Tibial artery (tissue), 4 donors: ENCODE measurements around the gene PPM1B.
"Not testable (repeated sequence)": the region's sequence is repeated elsewhere in the genome, so short reads cannot be mapped to it uniquely, and the experiment has no call there.

Experiments
- DNase-seq, 2 donors: peaks; one replicate each; pipeline ENCODE4 v3.0.0-alpha.2; 2019
- H3K27ac ChIP-seq, 2 donors: fragments of 200-600 bp; sonication (generic) in 1 of 2; 1 replicate in 1 of 2; 2 replicates in 1 of 2; pipeline ENCODE4 v1.5.1; 2018 to 2019; ENCODE audit warnings: mild to moderate bottlenecking in 1 of 2
- H3K27me3 ChIP-seq, 2 donors: fragments of 200-600 bp; sonication (generic) in 1 of 2; one replicate each; pipeline versions ENCODE4 v1.5.1 to v1.6.0; 2016 to 2019
- H3K36me3 ChIP-seq, 3 donors: fragments of 200-600 bp; sonication (generic) in 2 of 3; one replicate each; pipeline ENCODE4 v1.5.1; 2016 to 2019; ENCODE audit warnings: mild to moderate bottlenecking in 2 of 3
- H3K4me1 ChIP-seq, 4 donors: fragments of 200-600 bp; sonication (generic) in 2 of 4; 1 replicate in 3 of 4; 2 replicates in 1 of 4; pipeline ENCODE4 v1.5.1; 2016 to 2019
- H3K4me3 ChIP-seq, 2 donors: fragments of 200-600 bp; sonication (generic) in 1 of 2; 1 replicate in 1 of 2; 2 replicates in 1 of 2; pipeline ENCODE4 v1.5.1; 2018 to 2019; ENCODE audit warnings: mild to moderate bottlenecking in 2 of 2
- H3K9me3 ChIP-seq, 3 donors: fragments of 200-600 bp; sonication (generic) in 1 of 3; one replicate each; pipeline ENCODE4 v1.5.1; 2016 to 2019
- intact Hi-C: fragments of 100-400 bp; cut with DNase I; formaldehyde crosslinking; loops from one replicate; pipeline ENCODE4 v1.15.0; 2023; ENCODE audit warnings: low total_unique reads
- TF ChIP-seq, protein P1 (sequence below), 2 experiments: fragments of 200-600 bp in 1 of 2; fragments of 450-650 bp in 1 of 2; IDR thresholded peaks; one replicate each; pipeline ENCODE4 v1.5.1; 2017 to 2019; ENCODE audit warnings: antibody characterized with exemption in 2 of 2, mild to moderate bottlenecking in 1 of 2, moderate library complexity in 1 of 2

Gene PPM1B

DNA sequence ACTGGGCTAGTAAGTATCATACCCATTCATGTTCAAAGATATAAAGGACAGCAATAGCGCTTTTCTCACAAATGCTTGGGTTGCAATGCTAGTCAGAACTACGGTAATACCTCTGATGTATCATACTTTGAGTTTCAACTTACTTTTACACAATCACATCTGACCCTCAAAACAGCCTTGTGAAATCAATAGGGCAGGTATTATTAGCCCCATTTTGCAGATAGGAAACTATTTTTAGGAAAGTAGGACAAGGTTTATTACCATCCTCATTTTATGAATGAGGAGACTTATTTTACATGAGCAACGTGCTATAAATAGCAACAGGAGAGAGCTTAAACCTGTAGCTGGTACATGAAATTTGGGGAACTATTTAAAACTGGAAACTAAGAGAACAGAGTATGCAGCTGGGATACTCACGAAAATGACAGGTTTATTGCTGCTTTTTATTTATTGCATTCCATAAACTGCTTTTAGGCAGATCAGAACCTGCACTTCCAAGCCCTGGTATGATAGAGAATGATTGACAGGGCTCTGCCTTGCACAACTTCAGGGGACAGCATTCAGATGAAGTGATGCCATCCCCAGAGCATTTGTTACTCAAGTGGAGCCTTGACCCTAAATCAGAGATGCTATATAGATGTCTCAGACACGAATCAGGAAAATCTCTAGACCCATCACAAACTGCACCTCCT is 42.4 kb upstream of the PPM1B start:
- H3K9me3 ChIP-seq, result no peaks in the 10 kb centered on the region
- no peak overlapping the region for H3K4me3 ChIP-seq
- H3K4me1 ChIP-seq, result peaks cover 0 to 25% (median 15%) of the 10 kb centered on the region in 4 donors
- H3K36me3 ChIP-seq, result no peaks in the 10 kb centered on the region
- H3K27ac ChIP-seq, result no peak overlapping the region
- intact Hi-C loops, result no loop called here
- DNase-seq, result no peak
- no peaks in the 10 kb centered on the region for H3K27me3 ChIP-seq
- TF ChIP-seq, protein P1, sequence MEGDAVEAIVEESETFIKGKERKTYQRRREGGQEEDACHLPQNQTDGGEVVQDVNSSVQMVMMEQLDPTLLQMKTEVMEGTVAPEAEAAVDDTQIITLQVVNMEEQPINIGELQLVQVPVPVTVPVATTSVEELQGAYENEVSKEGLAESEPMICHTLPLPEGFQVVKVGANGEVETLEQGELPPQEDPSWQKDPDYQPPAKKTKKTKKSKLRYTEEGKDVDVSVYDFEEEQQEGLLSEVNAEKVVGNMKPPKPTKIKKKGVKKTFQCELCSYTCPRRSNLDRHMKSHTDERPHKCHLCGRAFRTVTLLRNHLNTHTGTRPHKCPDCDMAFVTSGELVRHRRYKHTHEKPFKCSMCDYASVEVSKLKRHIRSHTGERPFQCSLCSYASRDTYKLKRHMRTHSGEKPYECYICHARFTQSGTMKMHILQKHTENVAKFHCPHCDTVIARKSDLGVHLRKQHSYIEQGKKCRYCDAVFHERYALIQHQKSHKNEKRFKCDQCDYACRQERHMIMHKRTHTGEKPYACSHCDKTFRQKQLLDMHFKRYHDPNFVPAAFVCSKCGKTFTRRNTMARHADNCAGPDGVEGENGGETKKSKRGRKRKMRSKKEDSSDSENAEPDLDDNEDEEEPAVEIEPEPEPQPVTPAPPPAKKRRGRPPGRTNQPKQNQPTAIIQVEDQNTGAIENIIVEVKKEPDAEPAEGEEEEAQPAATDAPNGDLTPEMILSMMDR (IDR thresholded peaks at IDR 0.05), result no peak

DNA sequence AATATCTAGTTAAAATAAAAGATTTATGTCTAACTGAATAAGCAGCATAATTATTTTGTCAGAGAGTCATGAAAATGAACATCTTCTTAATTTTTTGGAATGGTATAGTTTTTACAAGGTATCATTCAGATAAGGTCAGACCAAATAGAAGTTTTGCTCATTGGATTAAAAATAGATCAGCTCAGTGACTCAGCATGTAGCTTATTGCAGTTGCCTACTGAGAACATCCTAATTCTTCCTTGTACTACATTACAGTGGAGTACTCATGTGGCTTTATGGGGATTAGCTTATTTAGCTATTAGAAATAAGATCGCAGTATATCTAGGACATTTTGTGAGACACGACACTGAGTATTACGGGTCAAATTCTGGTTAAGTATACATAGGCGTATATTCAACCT is 38.2 kb upstream of the PPM1B start:
- DNase-seq, result no peak

DNA sequence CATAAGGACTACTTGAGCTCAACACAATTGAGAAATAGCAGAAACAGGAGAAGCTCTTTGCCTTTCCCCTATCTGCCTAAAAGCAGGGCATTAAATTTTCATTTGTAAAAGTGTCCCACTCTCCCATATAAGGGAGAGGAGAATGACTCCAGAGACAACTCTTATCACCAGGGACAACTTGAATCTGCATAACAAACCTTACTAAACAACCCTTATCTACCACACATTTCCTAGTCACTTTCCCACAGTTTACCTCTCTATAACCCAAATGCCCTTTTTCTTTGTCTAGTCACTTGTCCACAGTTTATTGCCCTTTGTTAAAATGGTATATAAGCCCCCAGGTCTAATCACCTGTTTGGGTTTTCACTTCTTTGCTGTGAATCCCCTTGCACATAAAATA is 37.5 kb upstream of the PPM1B start:
- Histone ChIP-seq H3K36me3 (no peaks in the 10 kb centered on the region), H3K27ac (peak overlapping the region; percentile 46 to 65), H3K4me1 (peaks cover 0 to 32% (median 22%) of the 10 kb centered on the region in 4 donors), H3K27me3 (no peaks in the 10 kb centered on the region), H3K4me3 (no peak overlapping the region), H3K9me3 (no peaks in the 10 kb centered on the region)
- TF ChIP-seq, protein P1 (IDR thresholded peaks at IDR 0.05), result no peak
- intact Hi-C loops, result no loop called here
- no peak for DNase-seq

More for the DNA sequence above, 38.2 kb upstream of the PPM1B start:
- peak overlapping the region; percentile 46 to 65 for H3K27ac ChIP-seq
- intact Hi-C loops, result no loop called here
- H3K36me3 ChIP-seq, result no peaks in the 10 kb centered on the region
- TF ChIP-seq, protein P1 (IDR thresholded peaks at IDR 0.05), result no peak
- no peaks in the 10 kb centered on the region for H3K27me3 ChIP-seq
- H3K4me3 ChIP-seq, result no peak overlapping the region
- H3K4me1 ChIP-seq, result peaks cover 0 to 33% (median 22%) of the 10 kb centered on the region in 4 donors
- H3K9me3 ChIP-seq, result no peaks in the 10 kb centered on the region

GRCh38 chr2:44133602-44134001 is 35.1 kb upstream of the PPM1B start:
- H3K9me3 ChIP-seq, H3K36me3 ChIP-seq, H3K27me3 ChIP-seq, H3K4me3 ChIP-seq, H3K27ac ChIP-seq, DNase-seq, intact Hi-C loops: not testable (repeated sequence)
- peaks cover 0 to 41% (median 27%) of the 10 kb centered on the region in 4 donors for H3K4me1 ChIP-seq

GRCh38 chr2:44134848-44135247 is 33.8 kb upstream of the PPM1B start:
- intact Hi-C loops, result no loop called here

GRCh38 chr2:44135296-44135695 is 33.4 kb upstream of the PPM1B start:
- H3K9me3 ChIP-seq, result no peaks in the 10 kb centered on the region
- peak overlapping the region; percentile 71 to 73 for H3K27ac ChIP-seq
- intact Hi-C loops, result no loop called here

More at GRCh38 chr2:44134848-44135247, 33.8 kb upstream of the PPM1B start:
- peak overlapping the region; percentile 71 to 73 for H3K27ac ChIP-seq
- no peak for DNase-seq
- no peaks in the 10 kb centered on the region for H3K27me3 ChIP-seq
- peaks cover 0 to 39% (median 27%) of the 10 kb centered on the region in 4 donors for H3K4me1 ChIP-seq
- no peaks in the 10 kb centered on the region for H3K9me3 ChIP-seq
- H3K4me3 ChIP-seq, result no peak overlapping the region
- H3K36me3 ChIP-seq, result no peaks in the 10 kb centered on the region
- TF ChIP-seq, protein P1 (IDR thresholded peaks at IDR 0.05), result no peak

More at GRCh38 chr2:44135296-44135695, 33.4 kb upstream of the PPM1B start:
- DNase-seq, result no peak
- H3K27me3 ChIP-seq, result no peaks in the 10 kb centered on the region
- no peaks in the 10 kb centered on the region for H3K36me3 ChIP-seq
- H3K4me3 ChIP-seq, result no peak overlapping the region
- TF ChIP-seq, protein P1 (IDR thresholded peaks at IDR 0.05), result no peak
- peaks cover 0 to 35% (median 24%) of the 10 kb centered on the region in 4 donors for H3K4me1 ChIP-seq
